Heart left ventricle (tissue), 16 donors: ENCODE results near the gene ORM2. TPM values are rescaled to one million over a fixed set of nuclear protein-coding genes. Genes with fewer than 3 reads are reported as not detected.

ENCODE experiments used
- ATAC-seq, 4 donors: fragments of 200-7000 bp; cut with Tn5 transposase; one replicate each; pipeline ENCODE4 v1.9.1; 2020 to 2022; ENCODE audit warnings: moderate library complexity in 4 of 4, mild to moderate bottlenecking in 3 of 4, moderate number of reproducible peaks in 1 of 4
- DNase-seq, 5 donors: peaks; one replicate each; pipeline ENCODE4 v3.0.0-alpha.2; 2020
- H3K27ac ChIP-seq, 12 donors: fragments of 200-600 bp; sonication (generic) in 4 of 12; one replicate each; pipeline versions ENCODE4 v1.5.0 to v1.8.0; 2016 to 2022; ENCODE audit warnings: mild to moderate bottlenecking in 2 of 12
- H3K27me3 ChIP-seq, 9 donors: fragments of 200-600 bp; sonication (generic) in 2 of 9; one replicate each; pipeline versions ENCODE4 v1.5.1 to v1.8.0; 2016 to 2022; ENCODE audit warnings: mild to moderate bottlenecking in 3 of 9
- H3K36me3 ChIP-seq, 9 donors: fragments of 200-600 bp; sonication (generic) in 2 of 9; one replicate each; pipeline versions ENCODE4 v1.5.0 to v1.8.0; 2018 to 2022; ENCODE audit warnings: mild to moderate bottlenecking in 2 of 9
- H3K4me1 ChIP-seq, 12 donors: fragments of 200-600 bp; sonication (generic) in 4 of 12; one replicate each; pipeline versions ENCODE4 v1.5.0 to v1.8.0; 2016 to 2022; ENCODE audit warnings: mild to moderate bottlenecking in 3 of 12
- H3K4me3 ChIP-seq, 12 donors: fragments of 200-600 bp; sonication (generic) in 4 of 12; one replicate each; pipeline versions ENCODE4 v1.5.0 to v1.8.0; 2017 to 2022; ENCODE audit warnings: mild to moderate bottlenecking in 9 of 12, moderate library complexity in 4 of 12
- H3K9me3 ChIP-seq, 12 donors: fragments of 200-600 bp; sonication (generic) in 4 of 12; one replicate each; pipeline versions ENCODE4 v1.5.0 to v1.8.0; 2016 to 2022; ENCODE audit warnings: mild to moderate bottlenecking in 1 of 12
- POLR2A ChIP-seq, 2 donors: fragments of 450-650 bp; IDR thresholded peaks; one replicate each; pipeline ENCODE4 v1.6.1; 2017; ENCODE audit warnings: antibody characterized with exemption in 2 of 2, mild to moderate bottlenecking in 2 of 2, moderate library complexity in 2 of 2
- WGBS, 4 donors: extraction: QIAGEN DNeasy Blood & Tissue Kit in 2 of 4; methylation state at CpG; one replicate each; pipeline versions ENCODE4 v1.1.5 to v1.1.7; 2013 to 2018; 5-methylcytosine and 5-hydroxymethylcytosine counted together
- intact Hi-C, 10 donors: fragments of 100-400 bp; cut with DNase I; formaldehyde crosslinking; loops; one replicate each; pipeline versions ENCODE4 v1.11.1 to v1.14.2; 2022
- polyA plus RNA-seq, 2 donors: library from polyadenylated mRNA; stranded (reverse); fragments of 200-250 nt; gene quantifications; one replicate each; pipeline ENCODE4 v1.2.3, GENCODE V29; 2013
- total RNA-seq, 9 donors: library from RNA; depleted of rRNA in 2 of 9; stranded (reverse); fragments of >200 nt in 2 of 9; fragmentation: NEBNext Ultra II Directional in 3 of 9; extraction: Animal tissue kit (Norgen Biotek cat#: 25700) in 3 of 9; gene quantifications; one replicate each; pipeline versions ENCODE4 v1.1.0 to v1.2.4, GENCODE V29; 2016 to 2023
- TF ChIP-seq, protein P1 (sequence below), 12 donors: fragments of 200-600 bp; sonication (generic) in 4 of 12; IDR thresholded peaks; one replicate each; pipeline versions ENCODE4 v1.5.0 to v1.8.0; 2018 to 2022; ENCODE audit warnings: antibody characterized with exemption in 12 of 12, mild to moderate bottlenecking in 5 of 12
- donor health status: ischemic (EF 13 %, LVEDD 7.1; RV severe dilation, severe dysfunction).
- donor health status: healthy with polysubstance abuse.
- donor health status: DM: no; HTN: yes; CAD: no.
- donor health status: DM: no; HTN: no; CAD: no.
- donor health status: ischemic (EF 25% LVEDD 6.9; RV normal size, moderate dysfunction).
- donor health status: ischemic (EF 25% LVEDD 5.7; RV mildly dilated, moderate dysfunction).
- donor health status: healthy.
- donor health status: DM: yes; HTN: yes; CAD: no.
- donor health status: ischemic (EF 35%, LVEDD 5.7; RV mildly dilated, moderate dysfunction).
- donor health status: nonischemic (EF 11% LVEDD 7.7; RV severe dilation, severe dysfunction).
- donor health status: DM: yes; HTN: yes; CAD: no.
- donor health status: PGD.
- donor health status: ischemic (EF 29% LVEDD 5.4; RV normal size, mild dysfunction).
- donor health status: nonischemic (EF 23%, LVEDD 6.1; RV moderate dilation, normal function).

The ORM2 gene
- total and polyA plus RNA-seq, 11 donors: 0.14 TPM; not detected in 10

DNA sequence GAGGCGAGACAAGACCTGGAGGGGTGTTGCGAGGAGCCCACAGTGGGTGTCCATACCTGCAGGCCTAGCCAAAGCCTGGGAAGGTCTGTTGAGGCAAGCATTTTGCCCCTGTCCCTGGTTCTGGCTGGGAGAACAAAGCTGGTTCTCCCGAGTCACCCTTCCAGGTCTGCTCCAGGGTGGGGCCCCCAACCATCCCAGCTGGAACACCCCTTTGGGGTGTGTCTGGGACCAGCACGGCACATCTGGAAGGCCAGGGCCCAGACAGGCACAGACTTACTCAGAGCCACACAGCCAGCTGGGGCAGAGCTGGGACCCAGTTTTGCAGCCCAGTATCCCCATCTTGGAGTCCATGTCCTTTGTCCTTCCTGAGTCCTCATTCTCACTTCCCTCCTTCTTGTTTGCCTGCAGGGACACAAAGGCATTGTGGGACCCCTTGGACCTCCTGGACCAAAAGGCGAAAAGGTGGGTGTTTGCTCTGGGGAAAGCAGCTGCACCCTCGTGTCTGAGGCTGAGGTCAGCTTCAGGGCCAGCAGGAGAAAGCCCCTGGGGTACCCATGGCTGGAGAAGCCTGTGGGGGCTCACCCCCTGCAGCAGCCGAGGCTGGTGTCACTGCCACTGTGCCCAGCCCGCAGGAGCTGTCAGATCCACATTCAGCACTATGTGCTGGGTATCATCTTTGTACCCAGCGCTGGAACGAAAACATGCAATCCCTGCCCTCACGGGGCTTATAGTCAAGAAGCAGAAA, 45.2 kb upstream of the ORM2 start:
- no peaks in the 10 kb centered on the region for H3K9me3 ChIP-seq
- intact Hi-C loops: loop anchor here in 3 of 10 donors (5.0 kb wide), 2 partner anchors 127 to 132 kb away; partner anchors contain the start of gene COL27A1 (in 2 of the 3)
- H3K36me3 ChIP-seq: peaks cover 0 to 2% (median 0%) of the 10 kb centered on the region in 9 donors
- H3K27me3 ChIP-seq: no peaks in the 10 kb centered on the region
- DNase-seq: peak; percentile 5 to 48 (median 11)
- H3K4me3 ChIP-seq: no peak overlapping the region
- no peak overlapping the region for H3K27ac ChIP-seq
- WGBS, 4 donors: 92 to 96% (median 92%) methylated on average over 10 to 11 of the region's 11 CpGs
- TF ChIP-seq, protein P1, sequence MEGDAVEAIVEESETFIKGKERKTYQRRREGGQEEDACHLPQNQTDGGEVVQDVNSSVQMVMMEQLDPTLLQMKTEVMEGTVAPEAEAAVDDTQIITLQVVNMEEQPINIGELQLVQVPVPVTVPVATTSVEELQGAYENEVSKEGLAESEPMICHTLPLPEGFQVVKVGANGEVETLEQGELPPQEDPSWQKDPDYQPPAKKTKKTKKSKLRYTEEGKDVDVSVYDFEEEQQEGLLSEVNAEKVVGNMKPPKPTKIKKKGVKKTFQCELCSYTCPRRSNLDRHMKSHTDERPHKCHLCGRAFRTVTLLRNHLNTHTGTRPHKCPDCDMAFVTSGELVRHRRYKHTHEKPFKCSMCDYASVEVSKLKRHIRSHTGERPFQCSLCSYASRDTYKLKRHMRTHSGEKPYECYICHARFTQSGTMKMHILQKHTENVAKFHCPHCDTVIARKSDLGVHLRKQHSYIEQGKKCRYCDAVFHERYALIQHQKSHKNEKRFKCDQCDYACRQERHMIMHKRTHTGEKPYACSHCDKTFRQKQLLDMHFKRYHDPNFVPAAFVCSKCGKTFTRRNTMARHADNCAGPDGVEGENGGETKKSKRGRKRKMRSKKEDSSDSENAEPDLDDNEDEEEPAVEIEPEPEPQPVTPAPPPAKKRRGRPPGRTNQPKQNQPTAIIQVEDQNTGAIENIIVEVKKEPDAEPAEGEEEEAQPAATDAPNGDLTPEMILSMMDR (IDR thresholded peaks at IDR 0.05): no peak
- no peak for TF ChIP-seq POLR2A (IDR thresholded peaks at IDR 0.05)
- no peak for ATAC-seq
- peaks cover 0 to 9% (median 0%) of the 10 kb centered on the region in 12 donors for H3K4me1 ChIP-seq

DNA sequence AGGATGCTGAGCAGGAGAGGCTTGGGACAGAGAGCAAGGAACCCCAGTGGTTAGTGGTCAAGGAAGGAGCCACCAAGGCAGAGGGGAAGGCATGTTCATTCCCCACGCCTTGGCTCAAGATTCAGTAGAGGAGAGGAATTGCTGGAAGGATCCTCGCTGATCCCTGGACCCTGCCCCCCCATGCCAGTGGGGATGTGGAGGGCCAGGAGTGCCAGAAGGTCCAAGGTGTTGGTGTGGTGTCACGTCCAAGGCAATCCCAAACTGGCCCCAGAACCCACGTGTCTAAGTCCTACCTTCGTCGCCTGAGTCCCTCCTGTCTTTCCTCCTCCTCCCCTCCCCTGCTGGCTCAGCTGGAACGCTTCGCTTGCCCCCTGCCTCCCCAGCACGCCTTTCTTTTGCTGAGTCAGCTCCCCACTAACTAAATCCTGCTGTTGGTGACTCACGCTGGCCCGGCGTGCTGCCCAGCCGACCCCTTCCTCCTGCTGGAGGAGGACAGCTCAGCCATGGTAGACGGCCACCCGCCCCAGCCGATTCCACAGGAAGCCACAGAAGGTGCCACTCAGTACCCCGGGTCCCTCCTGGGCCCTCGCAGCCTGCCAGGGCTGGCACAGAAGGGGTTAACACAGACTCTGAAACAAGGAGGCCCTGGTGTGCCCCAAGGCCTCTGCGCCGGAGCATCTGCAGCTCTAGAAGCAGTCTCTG, 44.4 kb upstream of the ORM2 start:
- peaks cover 0 to 9% (median 0%) of the 10 kb centered on the region in 12 donors for H3K4me1 ChIP-seq
- TF ChIP-seq POLR2A (IDR thresholded peaks at IDR 0.05): no peak
- H3K27me3 ChIP-seq: no peaks in the 10 kb centered on the region
- no peak overlapping the region for H3K4me3 ChIP-seq
- intact Hi-C loops: loop anchor here in 3 of 10 donors (5.0 kb wide), 2 partner anchors 128 to 133 kb away; partner anchors contain the start of gene COL27A1 (in 2 of the 3)
- peaks cover 0 to 2% (median 0%) of the 10 kb centered on the region in 9 donors for H3K36me3 ChIP-seq
- H3K27ac ChIP-seq: no peak overlapping the region
- no peaks in the 10 kb centered on the region for H3K9me3 ChIP-seq
- 76 to 79% (median 77%) methylated on average over 16 to 20 of the region's 20 CpGs for WGBS, 4 donors
- ATAC-seq (no peak), DNase-seq (peak; percentile 4 to 68 (median 14))

GRCh38 chr9:114286146-114286679, 43.5 kb upstream of the ORM2 start:
- TF ChIP-seq, protein P1 (IDR thresholded peaks at IDR 0.05): no peak
- no peak for TF ChIP-seq POLR2A (IDR thresholded peaks at IDR 0.05)
- no peaks in the 10 kb centered on the region for H3K27me3 ChIP-seq
- H3K4me3 ChIP-seq: no peak overlapping the region
- no peaks in the 10 kb centered on the region for H3K9me3 ChIP-seq
- peaks cover 0 to 7% (median 0%) of the 10 kb centered on the region in 12 donors for H3K4me1 ChIP-seq
- intact Hi-C loops: loop anchor here in 3 of 10 donors (5.0 kb wide), 2 partner anchors 129 to 134 kb away; partner anchors contain the start of gene COL27A1 (in 2 of the 3)
- H3K27ac ChIP-seq: no peak overlapping the region
- peaks cover 0 to 2% (median 0%) of the 10 kb centered on the region in 9 donors for H3K36me3 ChIP-seq
- ATAC-seq (no peak), DNase-seq (peak in 3 of 5 donors; percentile 1 to 2 (median 1))
- 79 to 90% (median 84%) methylated on average over 10 of the region's 10 CpGs for WGBS, 4 donors

DNA sequence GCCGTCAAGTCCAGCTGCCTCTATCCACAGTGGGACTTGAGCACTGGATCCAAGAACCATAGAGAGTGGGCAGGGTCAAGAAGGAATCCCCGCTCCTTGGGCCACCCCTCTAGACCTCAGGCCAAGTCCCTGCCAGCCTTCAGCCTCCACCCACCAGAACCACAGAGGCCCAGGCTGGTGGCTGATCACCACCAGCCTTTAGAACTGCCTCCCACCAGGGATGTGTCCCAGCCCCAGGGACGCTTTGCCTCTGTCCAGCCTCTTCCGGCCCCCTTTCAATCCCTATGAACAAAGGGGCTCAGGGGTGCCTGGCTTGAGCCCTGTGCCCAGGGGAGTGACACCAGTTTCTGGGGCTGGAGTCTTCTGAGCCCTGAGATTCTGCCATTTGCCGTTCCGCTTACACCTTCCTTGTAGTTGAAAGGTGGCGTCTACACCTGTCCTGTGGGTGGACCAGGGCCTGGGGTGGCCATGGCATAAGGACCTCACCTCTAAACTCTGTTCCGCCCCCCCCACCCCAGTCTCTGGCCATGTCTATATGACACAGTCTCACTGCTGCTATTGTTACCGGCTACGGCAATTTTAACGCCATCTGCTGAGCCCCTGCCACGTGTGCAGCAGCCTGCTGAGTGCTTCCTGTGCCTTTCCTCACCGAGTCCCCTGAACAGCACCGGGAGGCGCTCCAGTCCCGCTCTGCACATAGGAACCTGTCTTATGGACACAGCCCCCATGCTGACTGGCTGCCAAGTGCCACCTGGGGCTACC, 42.5 kb upstream of the ORM2 start:
- TF ChIP-seq, protein P1 (IDR thresholded peaks at IDR 0.05): no peak
- TF ChIP-seq POLR2A (IDR thresholded peaks at IDR 0.05): no peak
- intact Hi-C loops: loop anchor here in 3 of 10 donors (5.0 kb wide), 2 partner anchors 130 to 135 kb away; partner anchors contain the start of gene COL27A1 (in 2 of the 3)

More for the DNA sequence above, 42.5 kb upstream of the ORM2 start:
- DNase-seq (peak; percentile 4 to 49 (median 16)), ATAC-seq (no peak)
- 74 to 92% (median 86%) methylated on average over 15 to 16 of the region's 16 CpGs for WGBS, 4 donors
- peaks cover 0 to 5% (median 0%) of the 10 kb centered on the region in 9 donors for H3K36me3 ChIP-seq
- no peaks in the 10 kb centered on the region for H3K9me3 ChIP-seq
- no peak overlapping the region for H3K4me3 ChIP-seq
- no peaks in the 10 kb centered on the region for H3K4me1 ChIP-seq
- no peak overlapping the region for H3K27ac ChIP-seq
- no peaks in the 10 kb centered on the region for H3K27me3 ChIP-seq
